K562 (cell line): Measurements from ENCODE around the gene CUX1. TPM values are rescaled to one million over a fixed set of nuclear protein-coding genes. Genes with fewer than 3 reads are reported as not detected.

Experiments used
- ATAC-seq: fragments of 200-7000 bp; cut with Tn5 transposase; 3 replicates; pipeline ENCODE4 v1.9.1; 2020; ENCODE audit warnings: moderate library complexity
- BruUV-seq: library from RNA; stranded (reverse); fragments of 400-500 nt; replicated peaks from 2 replicates; lab custom pipeline; 2021; lab: Mats Ljungman, UMichigan
- CTCF ChIA-PET: fragments of 300-600 bp; formaldehyde crosslinking; extraction: SDS; loops from one replicate; lab custom pipeline; 2021; ENCODE audit warnings: low intra/inter-chr PET ratio; lab: Yijun Ruan, JAX
- POLR2A ChIA-PET: fragments of 300-600, 350-650 bp; sonication (Branson Sonifier 250); formaldehyde crosslinking; extraction: SDS; loops from one replicate; lab custom pipeline; 2021; ENCODE audit warnings: antibody characterized with exemption, inconsistent platforms; lab: Yijun Ruan, JAX
- DNase-seq, 4 experiments: peaks; one replicate each; pipeline versions ENCODE4 v3.0.0 to v3.0.0-alpha.2; 2011 to 2018; ENCODE audit warnings: low spot score in 3 of 4, mixed read lengths in 3 of 4; ENCODE audit errors: extremely low read depth in 1 of 4
- FAIRE-seq: peaks from 2 replicates; lab custom pipeline; 2011; peaks lifted over from hg19 to GRCh38; lab: Jason Lieb, UNC
- H2AFZ ChIP-seq: 2 replicates; pipeline ENCODE4 v1.6.0; 2011; ENCODE audit warnings: low read depth, low read length, control low read depth, inconsistent platforms
- H3K27ac ChIP-seq: fragments of 200-600 bp; 3 replicates; pipeline ENCODE4 v1.8.0; 2011; ENCODE audit warnings: low read depth, mild to moderate bottlenecking, control low read depth, inconsistent platforms, low read length, moderate library complexity, mixed read lengths; ENCODE audit errors: extremely low read depth
- H3K27me3 ChIP-seq, 2 experiments: fragments of 300-600 bp in 1 of 2; 2 replicates in 1 of 2; 3 replicates in 1 of 2; pipeline versions ENCODE4 v1.6.0 to v1.8.0; 2011; ENCODE audit warnings: inconsistent platforms in 2 of 2, low read length in 2 of 2, mild to moderate bottlenecking in 1 of 2, mixed read lengths in 1 of 2, moderate library complexity in 1 of 2; ENCODE audit not compliant: control insufficient read depth in 2 of 2, insufficient read depth in 2 of 2
- H3K36me3 ChIP-seq: fragments of 300-600 bp; 3 replicates; pipeline ENCODE4 v1.8.0; 2011; ENCODE audit warnings: mild to moderate bottlenecking, low read length, inconsistent platforms; ENCODE audit not compliant: control insufficient read depth, insufficient read depth
- H3K4me1 ChIP-seq, 2 experiments: fragments of 200-600 bp in 1 of 2; replicated peaks in 1 of 2; 2 replicates in 1 of 2; 3 replicates in 1 of 2; pipeline versions ENCODE4 v1.5.1 to v1.8.0; 2011; ENCODE audit warnings: inconsistent platforms in 2 of 2, low read length in 2 of 2, mild to moderate bottlenecking in 1 of 2, mixed read lengths in 1 of 2, moderate library complexity in 1 of 2; ENCODE audit not compliant: control insufficient read depth in 2 of 2, insufficient read depth in 2 of 2
- H3K4me2 ChIP-seq: 2 replicates; pipeline ENCODE4 v1.6.1; 2011; ENCODE audit warnings: low read length, control low read depth, inconsistent platforms, mixed read lengths; ENCODE audit not compliant: insufficient read depth
- H3K4me3 ChIP-seq: fragments of 200-600 bp; sonication (generic), shearing (Covaris generic); 2 replicates; pipeline ENCODE4 v1.5.1; 2016; ENCODE audit warnings: control low read depth, inconsistent platforms
- H3K79me2 ChIP-seq: fragments of 200-600 bp; 3 replicates; pipeline ENCODE4 v1.8.0; 2011; ENCODE audit warnings: low read length, inconsistent platforms; ENCODE audit not compliant: control insufficient read depth, insufficient read depth
- H3K9ac ChIP-seq, 2 experiments: 2 replicates each; pipeline versions ENCODE4 v1.6.0 to v1.6.1; 2011; ENCODE audit warnings: low read depth in 2 of 2, low read length in 2 of 2, control low read depth in 1 of 2, inconsistent platforms in 1 of 2, mild to moderate bottlenecking in 1 of 2, mixed read lengths in 1 of 2; ENCODE audit not compliant: insufficient read depth in 1 of 2
- H3K9me1 ChIP-seq: one replicate; pipeline ENCODE4 v1.6.0; 2011; ENCODE audit warnings: inconsistent platforms, mild to moderate bottlenecking, low read length, moderate library complexity; ENCODE audit not compliant: control insufficient read depth, insufficient read depth
- H3K9me3 ChIP-seq: replicated peaks from 2 replicates; pipeline ENCODE4 v1.5.1; 2011; ENCODE audit warnings: low read depth, low read length, inconsistent platforms; ENCODE audit not compliant: control insufficient read depth, insufficient read depth
- H4K20me1 ChIP-seq: replicated peaks from 2 replicates; pipeline ENCODE4 v1.6.1; 2011; ENCODE audit warnings: low read length, inconsistent platforms, mixed read lengths; ENCODE audit not compliant: control insufficient read depth, insufficient read depth
- NONO ChIP-seq, 2 experiments: fragments of 200-400 bp in 1 of 2; fragments of 450-650 bp in 1 of 2; formaldehyde crosslinking in 1 of 2; IDR thresholded peaks; 2 replicates each; pipeline ENCODE4 v1.6.1; 2017; ENCODE audit warnings: low read depth in 2 of 2, mild to moderate bottlenecking in 2 of 2, moderate library complexity in 2 of 2, low read length in 1 of 2
- PHF21A ChIP-seq: fragments of 450-650 bp; IDR thresholded peaks from 2 replicates; pipeline ENCODE4 v1.6.1; 2017; ENCODE audit warnings: low read depth, borderline replicate concordance
- POLR2G ChIP-seq: fragments of 200-400 bp; formaldehyde crosslinking; IDR thresholded peaks from 2 replicates; pipeline ENCODE4 v1.6.1; 2017; ENCODE audit warnings: low read depth, mild to moderate bottlenecking, antibody characterized with exemption, low read length, moderate library complexity
- RFX1 ChIP-seq: fragments of 450-650 bp; IDR thresholded peaks from 2 replicates; pipeline ENCODE4 v1.6.1; 2016; ENCODE audit warnings: mild to moderate bottlenecking, moderate library complexity
- SREBF1 ChIP-seq: fragments of 150-350 bp; IDR thresholded peaks from 2 replicates; pipeline ENCODE4 v1.6.1; 2014; ENCODE audit warnings: antibody characterized with exemption, low read depth, low read length, borderline replicate concordance
- YY1 ChIP-seq, 3 experiments: IDR thresholded peaks; 2 replicates each; pipeline ENCODE4 v1.6.1; 2011; ENCODE audit warnings: low read length in 2 of 3, mild to moderate bottlenecking in 2 of 3, moderate library complexity in 2 of 3, borderline replicate concordance in 1 of 3, control low read depth in 1 of 3, low read depth in 1 of 3; ENCODE audit not compliant: insufficient read depth in 3 of 3, insufficient replicate concordance in 2 of 3, control insufficient read depth in 1 of 3, insufficient read length in 1 of 3; ENCODE audit errors: extremely low read depth in 1 of 3
- ZNF584 ChIP-seq: fragments of 200-800 bp; sonication (Bioruptor generic); IDR thresholded peaks from 2 replicates; pipeline ENCODE4 v1.6.1; 2016; ENCODE audit warnings: low read depth, mild to moderate bottlenecking, missing genetic modification characterization, missing compliant biosample characterization
- WGBS: fragments of 100-300 bp; shearing (Covaris generic); methylation state at CpG from one replicate; pipeline ENCODE4 v1.1.6; 2016; ENCODE audit warnings: low coverage, mixed read lengths; ENCODE audit not compliant: insufficient coverage; ENCODE audit errors: missing lambda C conversion rate; 5-methylcytosine and 5-hydroxymethylcytosine counted together
- in situ Hi-C: fragments of 300-500 bp; cut with MboI; formaldehyde crosslinking; loops from 4 replicates; pipeline ENCODE4 v1.15.0; 2018; ENCODE audit warnings: inconsistent platforms, mixed read lengths
- intact Hi-C: fragments of 100-400 bp; cut with micrococcal nuclease; formaldehyde crosslinking; loops from 2 replicates; pipeline ENCODE4 v1.14.2; 2022
- polyA plus RNA-seq, 8 experiments: library from polyadenylated mRNA; depleted of rRNA in 4 of 8; stranded (reverse) in 5 of 8; unstranded in 3 of 8; fragments of >200 nt; fragmentation: Nextera tagmentation in 2 of 8; fragmentation: Illumina TruSeq in 1 of 8; extraction: Ambion mirVana in 2 of 8; extraction: Trizol in 1 of 8; gene quantifications; 2 replicates each; pipeline versions ENCODE4 v1.2.1 to v1.2.3, GENCODE V29; 2011 to 2014; ENCODE audit warnings: inconsistent platforms in 1 of 8, missing spikeins in 1 of 8
- total RNA-seq, 7 experiments: library from RNA; depleted of rRNA in 6 of 7; stranded (reverse); fragments of >200 nt in 6 of 7; fragmentation: Illumina TruSeq in 2 of 7; extraction: Trizol in 2 of 7; gene quantifications; 2 replicates each; pipeline versions ENCODE4 v1.2.1 to v1.2.3, GENCODE V29; 2011 to 2021; ENCODE audit warnings: low replicate concordance in 1 of 7

CUX1 gene
- total and polyA plus RNA-seq, 9 of the 15 experiments (the other 6 are each of a cell fraction or from before 2014, with no cell fraction given) = 3.6 to 55.3 (median 25.2) TPM

- H2AFZ ChIP-seq = no peak overlapping the region
- no peaks in the 10 kb centered on the region for H3K79me2 ChIP-seq
- BruUV-seq = no TSS peak
- CTCF ChIA-PET = no interaction called here
- H3K27ac ChIP-seq = no peak overlapping the region
- H3K9me1 ChIP-seq = no peaks in the 10 kb centered on the region
- H4K20me1 ChIP-seq = 0 out of 2 replicates have a peak, but pooled peaks cover 4% of the 10 kb centered on the region
- no peak for DNase-seq
- no peaks in the 10 kb centered on the region; a peak in 1 of 5 replicates for H3K4me1 ChIP-seq
- intact Hi-C loops = no loop called here
- H3K9me3 ChIP-seq = no peaks in the 10 kb centered on the region
- H3K36me3 ChIP-seq = peaks cover 29% of the 10 kb centered on the region; the same call in 2 of the 3 replicates
- in situ Hi-C loops = no loop called here
- no peak for FAIRE-seq
- no peak overlapping the region for H3K4me2 ChIP-seq
- no peaks in the 10 kb centered on the region for H3K27me3 ChIP-seq
- no peak overlapping the region for H3K4me3 ChIP-seq
- no peak overlapping the region for H3K9ac ChIP-seq
- 94% methylated on average over 21 of the region's 22 CpGs for WGBS
- no peak for ATAC-seq
- no peak for TF ChIP-seq PHF21A
- TF ChIP-seq RFX1 = no peak
- no peak for TF ChIP-seq NONO (IDR thresholded peaks at IDR 0.05; ENCODE audit: low read depth in 2 of 2, low read length in 1 of 2)
- TF ChIP-seq ZNF584 (CRISPR knock-in tag) = no peak
- peak in 1 of 3 experiments; percentile 50 for TF ChIP-seq YY1 (IDR thresholded peaks at IDR 0.05; ENCODE audit: borderline replicate concordance in 1 of 3, control insufficient read depth in 1 of 3, extremely low read depth in 1 of 3, insufficient read depth in 3 of 3, insufficient read length in 1 of 3, insufficient replicate concordance in 2 of 3, low read depth in 1 of 3, low read length in 2 of 3)
- TF ChIP-seq POLR2G = 0 out of 2 replicates have a peak, but pooled peaks have one; percentile 17
- TF ChIP-seq SREBF1 = no peak
- POLR2A ChIA-PET = no interaction called here
These were observed 394.4 kb downstream of the CUX1 start for GRCh38 chr7:102211590-102212550.
